Cortex of kidney (tissue), 1 donor: ENCODE measurements around the gene TCF7L2.

Experiments used
- DNase-seq: peaks from one replicate; lab custom pipeline; 2025; lab: John Stamatoyannopoulos, UW

TCF7L2 gene

GRCh38 chr10:113024930-113025329, 74.9 kb downstream of the TCF7L2 start:
- DNase-seq: no peak

GRCh38 chr10:113025487-113025886, 75.4 kb downstream of the TCF7L2 start:
- DNase-seq: no peak

- no peak for DNase-seq
These were observed 76.6 kb downstream of the TCF7L2 start for GRCh38 chr10:113026679-113027078.

GRCh38 chr10:113027230-113027573, 77.2 kb downstream of the TCF7L2 start:
- DNase-seq: no peak

- no peak for DNase-seq
These were observed 77.8 kb downstream of the TCF7L2 start for GRCh38 chr10:113027574-113028455.

GRCh38 chr10:113028456-113029440, 78.7 kb downstream of the TCF7L2 start:
- DNase-seq: no peak

- no peak for DNase-seq
These were observed 80.4 kb downstream of the TCF7L2 start for GRCh38 chr10:113030453-113030852.

GRCh38 chr10:113031147-113031546, 81.1 kb downstream of the TCF7L2 start:
- DNase-seq: no peak

- no peak for DNase-seq
These were observed 83.9 kb downstream of the TCF7L2 start for GRCh38 chr10:113033991-113034390.

- DNase-seq: no peak
These were observed 85.8 kb downstream of the TCF7L2 start for GRCh38 chr10:113035732-113036312.

- no peak for DNase-seq
These were observed 86.6 kb downstream of the TCF7L2 start for GRCh38 chr10:113036619-113037018.

- DNase-seq: no peak
These were observed 87.2 kb downstream of the TCF7L2 start for GRCh38 chr10:113037218-113037617.

GRCh38 chr10:113038183-113038582, 88.1 kb downstream of the TCF7L2 start:
- DNase-seq: no peak

- no peak for DNase-seq
These were observed 88.9 kb downstream of the TCF7L2 start for GRCh38 chr10:113038985-113039384.

GRCh38 chr10:113041324-113041723, 91.3 kb downstream of the TCF7L2 start:
- no peak for DNase-seq

- no peak for DNase-seq
These were observed 92.0 kb downstream of the TCF7L2 start for GRCh38 chr10:113041841-113042750.

- DNase-seq: no peak
These were observed 92.8 kb downstream of the TCF7L2 start for GRCh38 chr10:113042868-113043267.

GRCh38 chr10:113044016-113044755, 94.1 kb downstream of the TCF7L2 start:
- DNase-seq: no peak

- no peak for DNase-seq
These were observed 95.4 kb downstream of the TCF7L2 start for GRCh38 chr10:113045147-113046055.

GRCh38 chr10:113047151-113047550, 97.1 kb downstream of the TCF7L2 start:
- no peak for DNase-seq
